Stimulated activated CD4-positive, alpha-beta T cell treated with anti-CD3 and anti-CD28 coated beads, Interleukin-1b, Interleukin-23, amount 100 ng/mL, for 24 hours (primary cell): ENCODE data around the gene SDHAF3.

ENCODE experiments used
- DNase-seq, 4 experiments: peaks; one replicate each; pipeline ENCODE4 v3.0.0-alpha.2; 2020; ENCODE audit warnings: low read depth in 4 of 4, low spot score in 1 of 4

The SDHAF3 gene

DNA sequence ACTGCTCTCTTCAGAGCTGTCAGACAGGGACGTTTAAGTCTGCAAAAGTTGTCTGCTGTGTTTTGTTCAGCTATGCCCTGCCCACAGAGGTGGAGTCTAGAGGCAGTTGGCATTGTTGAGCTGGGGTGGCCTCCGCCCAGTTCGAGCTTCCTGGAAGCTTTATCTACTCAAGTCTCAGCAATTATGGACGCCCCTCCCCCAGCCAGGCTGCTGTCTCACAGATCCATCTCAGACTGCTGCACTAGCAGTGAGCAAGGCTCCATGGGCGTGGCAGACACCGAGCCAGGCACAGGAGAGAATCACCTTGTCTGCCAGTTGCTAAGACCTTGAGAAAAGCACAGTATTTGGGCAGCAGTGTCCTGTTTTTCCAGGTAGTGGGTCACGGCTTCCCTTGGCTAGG, 98.1 kb downstream of the SDHAF3 start:
- no peak for DNase-seq

DNA sequence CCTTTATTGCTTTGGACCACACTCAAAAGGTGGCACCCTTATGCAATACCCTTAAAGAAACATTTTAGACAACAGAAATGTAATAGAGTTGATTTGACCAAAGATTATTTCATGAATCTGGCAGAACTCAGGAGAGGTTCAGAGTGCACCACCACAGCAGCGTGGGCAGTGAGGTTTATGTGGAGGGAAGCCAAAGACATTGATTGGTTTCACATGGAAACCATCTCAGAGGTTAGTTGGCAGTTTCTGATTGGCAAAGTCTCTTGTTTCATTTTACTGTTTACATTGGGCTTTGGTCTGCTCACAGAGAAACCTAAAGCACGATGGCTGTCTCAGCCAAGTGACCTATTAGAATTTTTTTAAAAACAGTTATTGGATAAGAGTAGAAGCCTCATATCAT, 101.3 kb downstream of the SDHAF3 start:
- DNase-seq: no peak

DNA sequence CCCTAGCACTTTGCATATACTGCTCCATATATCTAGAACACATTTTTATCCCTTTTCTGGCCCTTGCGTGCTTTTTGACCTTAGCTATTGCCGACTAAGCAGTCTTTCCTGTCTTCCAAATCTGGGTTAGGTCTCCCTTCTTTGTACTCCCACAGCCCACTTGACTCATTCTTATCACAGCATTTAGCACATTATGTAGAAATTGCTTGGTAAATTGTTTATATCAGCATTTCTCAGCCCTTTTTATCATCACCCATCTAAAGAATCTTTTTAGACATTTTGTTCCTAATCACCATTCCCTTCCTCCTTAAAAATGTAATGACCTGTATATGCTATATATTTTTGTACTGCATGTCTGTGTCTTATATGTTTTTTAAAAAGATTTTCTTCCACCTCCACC, 101.7 kb downstream of the SDHAF3 start:
- DNase-seq: no peak

DNA sequence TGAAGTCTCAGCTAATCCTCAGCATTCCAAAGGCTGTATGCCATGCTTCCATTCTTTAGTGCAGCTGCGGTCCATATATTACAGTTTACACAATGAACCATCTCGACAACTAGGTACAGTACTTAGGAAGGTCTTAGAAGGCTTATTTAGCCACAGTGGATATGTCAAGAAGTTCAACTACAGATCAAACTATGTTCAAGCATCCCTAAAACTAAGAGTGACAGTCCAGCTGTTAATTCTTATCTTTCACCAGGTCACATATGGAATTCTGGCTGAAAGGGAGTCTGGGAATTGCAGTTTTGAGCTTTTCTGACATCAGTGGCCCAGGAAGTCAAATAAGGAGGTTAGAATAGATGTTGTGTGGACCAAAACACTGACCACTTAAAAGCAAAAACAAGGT, 106.8 kb downstream of the SDHAF3 start:
- no peak for DNase-seq

DNA sequence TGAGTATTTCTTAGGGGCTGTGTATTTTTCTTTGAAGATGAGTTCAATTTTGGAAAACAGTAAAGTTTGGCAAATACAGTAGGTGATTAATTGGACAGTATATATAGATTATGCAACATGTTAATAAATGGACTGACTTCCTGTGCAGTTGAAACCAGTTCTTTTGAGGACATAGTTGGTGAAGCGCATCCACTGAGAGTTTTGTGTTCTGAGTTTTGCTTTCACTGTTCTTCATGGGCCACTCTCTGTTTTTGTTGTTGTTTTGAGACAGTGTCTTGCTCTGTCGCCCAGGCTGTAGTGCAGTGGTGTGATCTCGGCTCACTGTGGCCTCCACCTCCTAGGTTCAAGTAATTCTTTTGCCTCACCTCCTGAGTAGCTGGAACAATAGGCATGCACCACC, 109.0 kb downstream of the SDHAF3 start:
- DNase-seq: no peak
